T-helper 1 cell treated with Interleukin-12 subunit alpha and Interleukin-12 subunit beta and Interleukin-4 antibody, amounts not matched to agents 30 ng/mL and 1 ng/mL, for 36 hours (primary cell): ENCODE measurements around the gene FAM221B. TPM values are rescaled to one million over a fixed set of nuclear protein-coding genes. Genes with fewer than 3 reads are reported as not detected.

Source experiments
- intact Hi-C: fragments of 100-400 bp; cut with micrococcal nuclease; formaldehyde crosslinking; loops from one replicate; pipeline ENCODE4 v1.15.1; 2024
- total RNA-seq: library from RNA; stranded (reverse); gene quantifications from 2 replicates; pipeline ENCODE4 v1.2.3, GENCODE V29; 2022

FAM221B gene
- total RNA-seq, 1 donor from 2014 or later = not detected

GRCh38 chr9:35847792-35848572 lies 19.4 kb upstream of the FAM221B start:
- intact Hi-C loops = no loop called here

GRCh38 chr9:35845824-35846771 lies 17.6 kb upstream of the FAM221B start:
- intact Hi-C loops = no loop called here

GRCh38 chr9:35844628-35845270 lies 16.2 kb upstream of the FAM221B start:
- intact Hi-C loops = no loop called here

GRCh38 chr9:35842795-35843194 lies 14.3 kb upstream of the FAM221B start:
- intact Hi-C loops = no loop called here

GRCh38 chr9:35842020-35842745 lies 13.7 kb upstream of the FAM221B start:
- intact Hi-C loops = no loop called here

GRCh38 chr9:35841645-35841900 lies 13.0 kb upstream of the FAM221B start:
- intact Hi-C loops = no loop called here

GRCh38 chr9:35840881-35841644 lies 12.5 kb upstream of the FAM221B start:
- intact Hi-C loops = no loop called here

- intact Hi-C loops = no loop called here
These were observed 11.4 kb upstream of the FAM221B start for GRCh38 chr9:35839926-35840325.

GRCh38 chr9:35836595-35836994 lies 8.1 kb upstream of the FAM221B start:
- intact Hi-C loops = no loop called here

- intact Hi-C loops = no loop called here
These were observed 7.2 kb upstream of the FAM221B start for GRCh38 chr9:35835766-35836165.

- intact Hi-C loops = no loop called here
These were observed 6.7 kb upstream of the FAM221B start for GRCh38 chr9:35835216-35835632.

GRCh38 chr9:35834260-35835215 lies 6.0 kb upstream of the FAM221B start:
- intact Hi-C loops = no loop called here

- intact Hi-C loops = no loop called here
These were observed 4.3 kb upstream of the FAM221B start for GRCh38 chr9:35832814-35833213.

GRCh38 chr9:35831040-35831439 lies 2.5 kb upstream of the FAM221B start:
- intact Hi-C loops = no loop called here

GRCh38 chr9:35829764-35830096 lies 1.2 kb upstream of the FAM221B start:
- intact Hi-C loops = loop anchor here (1.0 to 10.0 kb wide), 11 partner anchors 14 to 1782 kb away; partner anchors contain the start of genes ATOSB, CCDC107, DNAJB5 and GBA2

GRCh38 chr9:35829084-35829763 lies 692 bp upstream of the FAM221B start, which contains the start of gene TMEM8B:
Gene TMEM8B (plus strand): TSS chr9:35829228. CDS start chr9:35829448, 220 bp downstream.
- intact Hi-C loops = loop anchor here (1.0 to 10.0 kb wide), 11 partner anchors 14 to 1782 kb away; partner anchors contain the start of genes ATOSB, CCDC107, DNAJB5 and GBA2

- intact Hi-C loops = loop anchor here (5.0 to 10.0 kb wide), 6 partner anchors 210 to 1780 kb away; partner anchors contain the start of genes ATOSB, DNAJB5, GNE and KIF24
These were observed 1.0 kb downstream of the FAM221B start for GRCh38 chr9:35827486-35827885.

GRCh38 chr9:35826071-35826701 lies 2.3 kb downstream of the FAM221B start:
- intact Hi-C loops = loop anchor here (1.0 to 10.0 kb wide), 9 partner anchors 36 to 1779 kb away; partner anchors contain the start of genes ATOSB, DNAJB5, GNE and KIF24
